Hepatocyte (in vitro differentiated cells): ENCODE measurements around the gene GSPT1.

ENCODE experiments used
- CTCF ChIP-seq: fragments of 200-600 bp; sonication (generic); IDR thresholded peaks from 2 replicates; pipeline ENCODE4 v1.5.1; 2016; ENCODE audit warnings: antibody characterized with exemption, mild to moderate bottlenecking; ENCODE audit not compliant: poor library complexity
- EZH2 ChIP-seq: fragments of 200-600 bp; sonication (generic); IDR thresholded peaks from 2 replicates; pipeline ENCODE4 v1.6.1; 2016; ENCODE audit warnings: antibody characterized with exemption, mild to moderate bottlenecking, borderline replicate concordance

- TF ChIP-seq CTCF = no peak
- no peak for TF ChIP-seq EZH2
Observed at GRCh38 chr16:11913425-11914079, 2.2 kb downstream of the GSPT1 start.
